Psoas muscle (tissue), 8 donors: ENCODE data around the gene ZNF23. TPM values are rescaled to one million over a fixed set of nuclear protein-coding genes. Genes with fewer than 3 reads are reported as not detected.

Source experiments
- ATAC-seq, 4 donors: fragments of 200-7000 bp; cut with Tn5 transposase; one replicate each; pipeline ENCODE4 v1.9.1; 2020; ENCODE audit warnings: moderate library complexity in 3 of 4, mild to moderate bottlenecking in 2 of 4
- DNase-seq, 2 donors: peaks; one replicate each; pipeline ENCODE4 v3.0.0-alpha.2; 2020
- H3K27ac ChIP-seq: fragments of 200-600 bp; one replicate; pipeline ENCODE4 v1.8.0; 2022
- H3K27me3 ChIP-seq, 3 donors: fragments of 200-600 bp in 1 of 3; one replicate each; pipeline versions ENCODE4 v1.6.1 to v1.8.0; 2013 to 2022; ENCODE audit warnings: low read length in 2 of 3, mild to moderate bottlenecking in 2 of 3, moderate library complexity in 1 of 3; ENCODE audit not compliant: insufficient read depth in 3 of 3
- H3K36me3 ChIP-seq, 2 donors: fragments of 200-600 bp in 1 of 2; one replicate each; pipeline versions ENCODE4 v1.6.1 to v1.8.0; 2013 to 2022; ENCODE audit warnings: low read depth in 1 of 2, mild to moderate bottlenecking in 1 of 2, moderate library complexity in 1 of 2; ENCODE audit not compliant: insufficient read depth in 1 of 2
- H3K4me1 ChIP-seq: fragments of 200-600 bp; one replicate; pipeline ENCODE4 v1.8.0; 2022
- H3K4me3 ChIP-seq: fragments of 200-600 bp; one replicate; pipeline ENCODE4 v1.8.0; 2022; ENCODE audit warnings: mild to moderate bottlenecking
- H3K9me3 ChIP-seq: fragments of 200-600 bp; one replicate; pipeline ENCODE4 v1.8.0; 2022
- CTCF ChIP-seq: fragments of 200-600 bp; IDR thresholded peaks from one replicate; pipeline ENCODE4 v1.8.0; 2022; ENCODE audit warnings: antibody characterized with exemption
- WGBS, 3 donors: extraction: QIAGEN DNeasy Blood & Tissue Kit; methylation state at CpG; one replicate each; pipeline versions ENCODE4 v1.1.6 to v1.1.7; 2013; 5-methylcytosine and 5-hydroxymethylcytosine counted together
- intact Hi-C, 2 donors: fragments of 100-400 bp; cut with DNase I; formaldehyde crosslinking; loops; one replicate each; pipeline versions ENCODE4 v1.11.0 to v1.14.2; 2022
- polyA plus RNA-seq, 3 donors: library from polyadenylated mRNA; stranded (reverse); fragments of 200-250 nt; gene quantifications; one replicate each; pipeline ENCODE4 v1.2.3, GENCODE V29; 2013
- total RNA-seq, 4 donors: library from RNA; stranded (reverse); fragmentation: NEBNext Ultra II Directional in 2 of 4; extraction: Animal tissue kit (Norgen Biotek cat#: 25700) in 2 of 4; gene quantifications; one replicate each; pipeline versions ENCODE4 v1.2.1 to v1.2.4, GENCODE V29; 2021 to 2023
- donor health status: healthy with polysubstance abuse.
- donor health status: DM: no; HTN: no; CAD: no; lungs with moderate emphysema.
- donor health status: Bipolar disorder and iron deficiency.
- donor health status: healthy.
- donor health status: DM: yes; HTN: yes; CAD: no.
- donor health status: DM: no; HTN: no; CAD: no.
- donor health status: DM: no; HTN: no; CAD: no.
- donor health status: DM: yes; HTN: yes; CAD: no.

ZNF23 gene
- total and polyA plus RNA-seq, 7 donors: 3.8 to 9.3 (median 5.8) TPM

- no peak for DNase-seq
- H3K4me1 ChIP-seq: peaks cover 12% of the 10 kb centered on the region
- no peaks in the 10 kb centered on the region for H3K9me3 ChIP-seq
- H3K36me3 ChIP-seq: peaks cover 0 to 7% of the 10 kb centered on the region in 2 donors
- 93 to 100% (median 94%) methylated on average over 1 of the region's 1 CpG for WGBS, 3 donors
- no peak overlapping the region for H3K27ac ChIP-seq
- intact Hi-C loops: no loop called here
- H3K4me3 ChIP-seq: peak overlapping the region; percentile 98
- no peaks in the 10 kb centered on the region for H3K27me3 ChIP-seq
- no peak for ATAC-seq
- TF ChIP-seq CTCF: no peak
Measured at GRCh38 chr16:71460941-71461340, 1.1 kb downstream of the ZNF23 start.

- intact Hi-C loops: no loop called here
- no peaks in the 10 kb centered on the region for H3K27me3 ChIP-seq
- peak overlapping the region; percentile 98 for H3K4me3 ChIP-seq
- peaks cover 12% of the 10 kb centered on the region for H3K4me1 ChIP-seq
- no peak for ATAC-seq
- no peaks in the 10 kb centered on the region for H3K9me3 ChIP-seq
- no peak overlapping the region for H3K27ac ChIP-seq
- DNase-seq: no peak
- no peak for TF ChIP-seq CTCF
- H3K36me3 ChIP-seq: peaks cover 4 to 14% of the 10 kb centered on the region in 2 donors
- WGBS, 3 donors: 55 to 66% (median 64%) methylated on average over 4 of the region's 4 CpGs
Measured at GRCh38 chr16:71460236-71460635, 1.8 kb downstream of the ZNF23 start.

GRCh38 chr16:71459510-71459909 is 2.5 kb downstream of the ZNF23 start:
- Histone ChIP-seq H3K4me1 (peaks cover 12% of the 10 kb centered on the region), H3K9me3 (peaks cover 4% of the 10 kb centered on the region), H3K27me3 (no peaks in the 10 kb centered on the region), H3K27ac (no peak overlapping the region), H3K36me3 (peaks cover 4 to 21% of the 10 kb centered on the region in 2 donors), H3K4me3 (no peak overlapping the region)
- DNase-seq (no peak), ATAC-seq (no peak)
- TF ChIP-seq CTCF: no peak
- intact Hi-C loops: no loop called here

- peaks cover 26% of the 10 kb centered on the region for H3K9me3 ChIP-seq
- TF ChIP-seq CTCF: no peak
- WGBS, 3 donors: 90 to 93% (median 91%) methylated on average over 4 of the region's 4 CpGs
- H3K4me3 ChIP-seq: no peak overlapping the region
- H3K4me1 ChIP-seq: peaks cover 7% of the 10 kb centered on the region
- intact Hi-C loops: no loop called here
- no peaks in the 10 kb centered on the region for H3K27me3 ChIP-seq
- ATAC-seq (no peak), DNase-seq (no peak)
- H3K36me3 ChIP-seq: peaks cover 23 to 48% of the 10 kb centered on the region in 2 donors
- no peak overlapping the region for H3K27ac ChIP-seq
Measured at GRCh38 chr16:71456801-71457200, 5.2 kb downstream of the ZNF23 start.

- H3K36me3 ChIP-seq: peaks cover 54 to 86% of the 10 kb centered on the region in 2 donors
- H3K9me3 ChIP-seq: peaks cover 63% of the 10 kb centered on the region
- intact Hi-C loops: no loop called here
- H3K27ac ChIP-seq: no peak overlapping the region
- H3K4me3 ChIP-seq: no peak overlapping the region
- H3K27me3 ChIP-seq: no peaks in the 10 kb centered on the region
- no peaks in the 10 kb centered on the region for H3K4me1 ChIP-seq
- DNase-seq (no peak), ATAC-seq (no peak)
- TF ChIP-seq CTCF: no peak
Measured at GRCh38 chr16:71453036-71453435, 9.0 kb downstream of the ZNF23 start.
